GM12878 (cell line): ENCODE data around the gene ATXN7L1. TPM values are rescaled to one million over a fixed set of nuclear protein-coding genes. Genes with fewer than 3 reads are reported as not detected.

ENCODE experiments used
- ATAC-seq: fragments of 200-7000 bp; cut with Tn5 transposase; 3 replicates; pipeline ENCODE4 v1.9.1; 2020; ENCODE audit warnings: mild to moderate bottlenecking, moderate library complexity
- BruUV-seq: library from RNA; stranded (reverse); fragments of 400-500 nt; replicated peaks from 2 replicates; lab custom pipeline; 2021; lab: Mats Ljungman, UMichigan
- CTCF ChIA-PET: fragments of 300-600 bp; sonication (Branson Sonifier 250); formaldehyde crosslinking; extraction: SDS; loops from one replicate; lab custom pipeline; 2021; ENCODE audit warnings: inconsistent platforms; lab: Yijun Ruan, JAX
- POLR2A ChIA-PET: fragments of 350-600 bp; formaldehyde crosslinking; extraction: SDS; loops from one replicate; lab custom pipeline; 2021; ENCODE audit warnings: inconsistent platforms; lab: Charles Lee
- RAD21 ChIA-PET: fragments of 300-600 bp; sonication (Branson Sonifier 250); formaldehyde crosslinking; loops from one replicate; lab custom pipeline; 2023; ENCODE audit warnings: antibody characterized with exemption; ENCODE audit not compliant: unreplicated experiment; lab: Charles Lee
- SMC1A ChIA-PET: fragments of 300-600 bp; sonication (Branson Sonifier 250); formaldehyde crosslinking; loops from one replicate; lab custom pipeline; 2023; ENCODE audit not compliant: unreplicated experiment, uncharacterized antibody; lab: Charles Lee
- DNase-seq: peaks from one replicate; pipeline ENCODE4 v3.0.0-alpha.2; 2011; ENCODE audit warnings: low read depth, low spot score
- FAIRE-seq: peaks from 3 replicates; lab custom pipeline; 2011; peaks lifted over from hg19 to GRCh38; lab: Jason Lieb, UNC
- H2AFZ ChIP-seq: 2 replicates; pipeline ENCODE4 v1.6.0; 2011; ENCODE audit warnings: low read depth, low read length, control low read depth; ENCODE audit not compliant: control insufficient read depth
- H3K27ac ChIP-seq: 2 replicates; pipeline ENCODE4 v1.5.1; 2011; ENCODE audit warnings: control low read depth; ENCODE audit not compliant: control insufficient read depth, insufficient read depth
- H3K27me3 ChIP-seq, 2 experiments: replicated peaks in 1 of 2; 2 replicates each; pipeline versions ENCODE4 v1.6.0 to v1.6.1; 2011; ENCODE audit warnings: low read length in 1 of 2; ENCODE audit not compliant: control insufficient read depth in 2 of 2, insufficient read depth in 2 of 2
- H3K36me3 ChIP-seq, 2 experiments: 2 replicates each; pipeline ENCODE4 v1.5.1; 2011; ENCODE audit warnings: low read length in 1 of 2; ENCODE audit not compliant: control insufficient read depth in 2 of 2, insufficient read depth in 2 of 2
- H3K4me1 ChIP-seq: 2 replicates; pipeline ENCODE4 v1.6.1; 2011; ENCODE audit warnings: mild to moderate bottlenecking, low read length, moderate library complexity, mixed read lengths; ENCODE audit not compliant: control insufficient read depth, insufficient read depth
- H3K4me2 ChIP-seq: 2 replicates; pipeline ENCODE4 v1.6.0; 2011; ENCODE audit warnings: control low read depth; ENCODE audit not compliant: control insufficient read depth, insufficient read depth
- H3K4me3 ChIP-seq: fragments of 200-600 bp; sonication (generic); 2 replicates; pipeline ENCODE4 v1.5.1; 2016
- H3K79me2 ChIP-seq: 2 replicates; pipeline ENCODE4 v1.6.0; 2011; ENCODE audit warnings: low read length; ENCODE audit not compliant: control insufficient read depth, insufficient read depth
- H3K9ac ChIP-seq: 2 replicates; pipeline ENCODE4 v1.8.0; 2011; ENCODE audit warnings: low read length, control low read depth, mixed read lengths; ENCODE audit not compliant: control insufficient read depth, insufficient read depth
- H3K9me3 ChIP-seq: replicated peaks from 3 replicates; pipeline ENCODE4 v1.5.1; 2011; ENCODE audit warnings: mild to moderate bottlenecking, low read length; ENCODE audit not compliant: control insufficient read depth, insufficient read depth
- H4K20me1 ChIP-seq: 2 replicates; pipeline ENCODE4 v1.6.0; 2011; ENCODE audit not compliant: control insufficient read depth, insufficient read depth
- BRCA1 ChIP-seq: IDR thresholded peaks from 2 replicates; pipeline ENCODE4 v1.6.1; 2011; ENCODE audit warnings: low read depth, low read length, improper control_type of control experiment
- CBX5 ChIP-seq: sonication (generic); IDR thresholded peaks from 2 replicates; pipeline ENCODE4 v1.6.1; 2016; ENCODE audit warnings: low read depth, moderate library complexity, mild to moderate bottlenecking, inconsistent platforms
- E2F8 ChIP-seq: fragments of 450-650 bp; IDR thresholded peaks from 2 replicates; pipeline ENCODE4 v1.6.1; 2018; ENCODE audit warnings: mild to moderate bottlenecking, low read depth, moderate library complexity; ENCODE audit not compliant: partially characterized antibody
- IRF4 ChIP-seq: IDR thresholded peaks from 2 replicates; pipeline ENCODE4 v1.6.1; 2011; ENCODE audit warnings: low read depth, low read length
- RCOR1 ChIP-seq: conservative IDR thresholded peaks from 2 replicates; pipeline ENCODE4 v1.6.1; 2012; ENCODE audit warnings: low read depth, low read length, improper control_type of control experiment
- SUZ12 ChIP-seq: fragments of 200-600 bp; sonication (generic); IDR thresholded peaks from one replicate; pipeline ENCODE4 v1.6.1; 2018; ENCODE audit warnings: antibody characterized with exemption, mild to moderate bottlenecking; ENCODE audit not compliant: unreplicated experiment
- ZNF687 ChIP-seq: fragments of 450-650 bp; IDR thresholded peaks from 2 replicates; pipeline ENCODE4 v1.6.1; 2017; ENCODE audit warnings: mild to moderate bottlenecking, moderate library complexity
- WGBS: methylation state at CpG from one replicate; pipeline ENCODE4 v1.1.6; 2016; ENCODE audit warnings: low lambda C conversion rate; ENCODE audit not compliant: insufficient replicate concordance, insufficient coverage; ENCODE audit errors: missing lambda C conversion rate; 5-methylcytosine and 5-hydroxymethylcytosine counted together
- in situ Hi-C: fragments of 300-500 bp; cut with MboI; formaldehyde crosslinking; loops from 9 replicates; pipeline ENCODE4 v1.14.3; 2018; ENCODE audit warnings: mixed read lengths
- intact Hi-C: fragments of 100-400 bp; cut with micrococcal nuclease; formaldehyde crosslinking; loops from one replicate; pipeline ENCODE4 v1.14.2; 2022; ENCODE audit not compliant: unreplicated experiment
- polyA plus RNA-seq, 11 experiments: library from polyadenylated mRNA; depleted of rRNA in 4 of 11; unstranded in 6 of 11; stranded (reverse) in 5 of 11; fragments of >200 nt; fragmentation: Nextera tagmentation in 4 of 11; fragmentation: Illumina TruSeq in 1 of 11; extraction: Ambion mirVana in 4 of 11; extraction: Trizol in 1 of 11; gene quantifications; 1 replicate in 1 of 11; 2 replicates in 10 of 11; pipeline versions ENCODE4 v1.2.1 to v1.2.3, GENCODE V29; 2011 to 2016; ENCODE audit warnings: inconsistent platforms in 2 of 11, missing spikeins in 2 of 11, low read depth in 1 of 11
- total RNA-seq, 4 experiments: library from RNA; depleted of rRNA in 3 of 4; stranded (reverse); fragments of >200 nt in 3 of 4; fragmentation: Illumina TruSeq in 1 of 4; extraction: Trizol in 1 of 4; gene quantifications; 2 replicates each; pipeline versions ENCODE4 v1.2.1 to v1.2.3, GENCODE V29; 2013 to 2021

ATXN7L1 gene
- total and polyA plus RNA-seq, 10 of the 15 experiments (the other 5 are each of a cell fraction or from before 2014, with no cell fraction given) = 0.40 to 2.9 (median 1.2) TPM

- no peak for TF ChIP-seq ZNF687
- TF ChIP-seq CBX5 = no peak
- TF ChIP-seq RCOR1 = no peak
- TF ChIP-seq, all 136 proteins: peak for 0
Measured at GRCh38 chr7:105839266-105839665, 37.1 kb downstream of the ATXN7L1 start (continued).

- SMC1A ChIA-PET = no interaction called here
Measured at GRCh38 chr7:105838627-105839231, 37.7 kb downstream of the ATXN7L1 start.

More at GRCh38 chr7:105838627-105839231, 37.7 kb downstream of the ATXN7L1 start:
- H3K36me3 ChIP-seq = no peaks in the 10 kb centered on the region
- CTCF ChIA-PET = no interaction called here
- POLR2A ChIA-PET = no interaction called here
- in situ Hi-C loops (no loop called here), intact Hi-C loops (no loop called here)
- RAD21 ChIA-PET = no interaction called here
- no peaks in the 10 kb centered on the region for H3K4me1 ChIP-seq
- H3K9me3 ChIP-seq = no peaks in the 10 kb centered on the region
- H3K79me2 ChIP-seq = no peaks in the 10 kb centered on the region
- no peak overlapping the region for H3K9ac ChIP-seq
- H3K27ac ChIP-seq = no peak overlapping the region
- ATAC-seq (no peak), DNase-seq (no peak), FAIRE-seq (no peak)
- H4K20me1 ChIP-seq = no peaks in the 10 kb centered on the region
- no peak overlapping the region for H3K4me2 ChIP-seq
- no peak overlapping the region for H3K4me3 ChIP-seq
- TF ChIP-seq BRCA1 = no peak
- TF ChIP-seq E2F8 = no peak
- TF ChIP-seq IRF4 = no peak
- no peak for TF ChIP-seq SUZ12
- TF ChIP-seq, all 136 proteins: peak for 0
- Histone ChIP-seq H2AFZ (no peak overlapping the region), H3K27me3 (peaks cover 3 to 13% of the 10 kb centered on the region in 2 experiments; a peak in 3 of 4 replicates)
- 35% methylated on average over 10 of the region's 10 CpGs for whole genome bisulfite sequencing
- no TSS peak for BruUV-seq
